Esophagus (tissue), 2 donors: Measurements from ENCODE around the gene SEMA5A. TPM values are rescaled to one million over a fixed set of nuclear protein-coding genes. Genes with fewer than 3 reads are reported as not detected.
"Not testable (repeated sequence)": the region's sequence is repeated elsewhere in the genome, so short reads cannot be mapped to it uniquely, and the experiment has no call there.

Experiments
- H3K27ac ChIP-seq, 2 donors: one replicate each; pipeline ENCODE4 v1.5.1; 2013; ENCODE audit warnings: low read depth in 2 of 2, mild to moderate bottlenecking in 2 of 2, inconsistent platforms in 1 of 2, low read length in 1 of 2, moderate library complexity in 1 of 2
- H3K27me3 ChIP-seq, 2 donors: one replicate each; pipeline ENCODE4 v1.6.1; 2013; ENCODE audit warnings: low read length in 2 of 2, control low read depth in 1 of 2, mild to moderate bottlenecking in 1 of 2; ENCODE audit not compliant: insufficient read depth in 2 of 2, control insufficient read depth in 1 of 2
- H3K36me3 ChIP-seq, 2 donors: one replicate each; pipeline ENCODE4 v1.6.1; 2013; ENCODE audit warnings: low read length in 1 of 2; ENCODE audit not compliant: control insufficient read depth in 2 of 2, insufficient read depth in 2 of 2
- H3K4me1 ChIP-seq, 2 donors: one replicate each; pipeline ENCODE4 v1.6.1; 2013; ENCODE audit warnings: low read length in 1 of 2; ENCODE audit not compliant: control insufficient read depth in 2 of 2, insufficient read depth in 2 of 2
- H3K4me3 ChIP-seq, 2 donors: one replicate each; pipeline ENCODE4 v1.5.1; 2013; ENCODE audit warnings: low read length in 2 of 2, mild to moderate bottlenecking in 2 of 2, low read depth in 1 of 2, moderate library complexity in 1 of 2
- H3K9me3 ChIP-seq, 2 donors: one replicate each; pipeline ENCODE4 v1.6.1; 2013; ENCODE audit warnings: mild to moderate bottlenecking in 2 of 2, low read depth in 1 of 2, low read length in 1 of 2, moderate library complexity in 1 of 2; ENCODE audit not compliant: control insufficient read depth in 2 of 2, insufficient read depth in 1 of 2
- WGBS, 2 donors: extraction: QIAGEN DNeasy Blood & Tissue Kit; methylation state at CpG; one replicate each; pipeline ENCODE4 v1.1.7; 2013; 5-methylcytosine and 5-hydroxymethylcytosine counted together
- polyA plus RNA-seq, 2 donors: library from polyadenylated mRNA; stranded (reverse); fragments of 200-250 nt; gene quantifications; one replicate each; pipeline ENCODE4 v1.2.3, GENCODE V29; 2013
- donor health status: healthy with polysubstance abuse.
- donor health status: Bipolar disorder and iron deficiency.

Gene SEMA5A
- polyA plus RNA-seq, 2 donors: 1.3 to 1.9 TPM

GRCh38 chr5:9370256-9370655, 175.6 kb downstream of the SEMA5A start:
- 42 to 57% methylated on average over 2 of the region's 2 CpGs for WGBS, 2 donors
- H3K4me3 ChIP-seq: no peak overlapping the region
- no peaks in the 10 kb centered on the region for H3K27me3 ChIP-seq
- peak overlapping the region in 1 of 2 donors; percentile 13 for H3K27ac ChIP-seq
- H3K9me3 ChIP-seq: no peaks in the 10 kb centered on the region
- no peaks in the 10 kb centered on the region for H3K36me3 ChIP-seq
- peaks cover 0 to 3% of the 10 kb centered on the region in 2 donors for H3K4me1 ChIP-seq

DNA sequence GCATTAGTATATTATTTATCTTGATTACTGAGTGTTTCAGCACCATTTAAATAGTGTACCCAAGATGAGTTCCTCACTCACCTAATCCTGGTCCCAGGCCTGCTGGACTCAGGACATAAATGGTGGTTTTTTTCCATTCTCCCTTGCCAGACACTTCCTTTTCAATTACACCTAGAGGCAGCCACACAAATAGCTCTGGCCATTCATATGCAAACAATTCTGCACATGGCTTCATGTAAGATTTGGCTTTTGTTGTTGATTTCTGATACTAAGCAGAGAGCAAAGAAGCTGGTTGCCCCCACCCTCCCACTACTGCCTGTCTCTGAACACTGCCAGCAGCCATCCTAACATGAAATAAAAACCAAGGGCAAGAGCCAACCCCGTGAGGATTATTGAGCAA, 180.4 kb downstream of the SEMA5A start:
- H3K27me3 ChIP-seq: no peaks in the 10 kb centered on the region
- no peak overlapping the region for H3K27ac ChIP-seq
- H3K4me1 ChIP-seq: no peaks in the 10 kb centered on the region
- H3K4me3 ChIP-seq: no peak overlapping the region
- H3K9me3 ChIP-seq: no peaks in the 10 kb centered on the region
- no peaks in the 10 kb centered on the region for H3K36me3 ChIP-seq
- WGBS, 2 donors: 38 to 43% methylated on average over 1 of the region's 1 CpG

DNA sequence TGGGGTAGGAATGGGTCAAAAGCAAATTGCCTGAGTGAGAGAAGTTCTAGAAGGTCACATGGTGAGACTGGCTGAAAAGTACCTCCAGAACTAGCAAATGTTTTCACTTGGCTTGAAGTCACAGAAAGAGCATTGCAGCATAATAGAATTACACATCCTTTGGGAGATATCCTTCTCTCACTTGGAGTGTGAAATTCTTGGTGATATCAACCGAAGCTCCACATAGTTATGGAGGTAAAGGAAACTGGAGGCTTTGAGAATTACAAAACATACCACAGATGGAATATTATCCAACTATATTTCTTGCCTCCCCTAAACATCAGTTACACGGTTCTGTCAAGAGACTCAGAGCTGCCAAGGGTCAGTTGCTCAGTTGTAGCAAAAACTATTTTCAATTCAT, 182.4 kb downstream of the SEMA5A start:
- 61 to 64% methylated on average over 2 of the region's 2 CpGs for WGBS, 2 donors
- no peak overlapping the region for H3K4me3 ChIP-seq
- no peaks in the 10 kb centered on the region for H3K9me3 ChIP-seq
- no peaks in the 10 kb centered on the region for H3K36me3 ChIP-seq
- no peak overlapping the region for H3K27ac ChIP-seq
- H3K4me1 ChIP-seq: no peaks in the 10 kb centered on the region
- H3K27me3 ChIP-seq: no peaks in the 10 kb centered on the region

GRCh38 chr5:9363026-9363425, 182.8 kb downstream of the SEMA5A start:
- Histone ChIP-seq H3K4me1 (no peaks in the 10 kb centered on the region), H3K36me3 (no peaks in the 10 kb centered on the region), H3K4me3 (no peak overlapping the region), H3K27ac (no peak overlapping the region), H3K9me3 (no peaks in the 10 kb centered on the region), H3K27me3 (no peaks in the 10 kb centered on the region)
- WGBS, 2 donors: 26 to 38% methylated on average over 2 of the region's 2 CpGs

DNA sequence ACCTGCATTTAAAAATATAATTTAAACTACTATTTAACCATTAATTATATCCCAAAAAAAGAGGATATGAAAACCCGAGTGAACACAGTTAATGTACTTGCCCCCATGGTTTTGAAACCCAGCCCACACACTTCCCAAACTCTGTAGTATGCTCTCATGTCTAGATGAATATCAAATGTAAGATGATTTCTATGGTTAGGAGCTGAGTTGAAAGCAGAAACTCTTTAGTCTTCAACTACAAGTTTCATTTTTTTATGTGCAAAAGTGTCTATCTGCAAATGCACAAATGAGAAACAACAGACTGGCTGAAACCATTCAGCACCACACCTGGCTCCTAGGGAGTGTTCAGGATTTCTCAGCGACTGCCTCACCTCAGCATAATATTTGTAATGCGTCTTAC, 183.3 kb downstream of the SEMA5A start:
- Histone ChIP-seq H3K9me3 (no peaks in the 10 kb centered on the region), H3K27ac (no peak overlapping the region), H3K27me3 (no peaks in the 10 kb centered on the region), H3K4me3 (no peak overlapping the region), H3K36me3 (no peaks in the 10 kb centered on the region), H3K4me1 (no peaks in the 10 kb centered on the region)
- WGBS, 2 donors: 74 to 76% methylated on average over 3 of the region's 3 CpGs

DNA sequence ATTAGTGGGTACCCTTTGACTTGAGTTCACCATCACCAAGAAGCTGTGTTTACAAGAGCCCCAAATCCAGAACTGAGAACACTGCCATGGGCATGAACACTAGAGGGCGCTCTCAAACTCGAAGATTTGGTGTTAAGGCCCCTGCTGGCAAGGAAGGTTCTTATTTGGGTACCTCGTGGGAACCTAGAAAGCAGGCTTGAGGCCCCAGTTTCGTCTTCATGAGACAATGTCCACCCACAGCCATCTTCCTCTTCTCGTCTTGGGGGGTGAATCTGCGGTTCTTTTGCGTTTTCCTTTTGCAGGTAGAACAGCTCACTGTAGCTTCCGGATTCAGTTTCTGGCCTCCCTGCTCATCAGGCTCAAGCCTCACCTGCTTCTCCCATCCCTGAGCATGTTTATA, 184.0 kb downstream of the SEMA5A start:
- Histone ChIP-seq H3K27ac (no peak overlapping the region), H3K36me3 (no peaks in the 10 kb centered on the region), H3K4me1 (no peaks in the 10 kb centered on the region), H3K4me3 (no peak overlapping the region), H3K27me3 (no peaks in the 10 kb centered on the region), H3K9me3 (no peaks in the 10 kb centered on the region)
- 50 to 55% methylated on average over 8 of the region's 8 CpGs for WGBS, 2 donors

DNA sequence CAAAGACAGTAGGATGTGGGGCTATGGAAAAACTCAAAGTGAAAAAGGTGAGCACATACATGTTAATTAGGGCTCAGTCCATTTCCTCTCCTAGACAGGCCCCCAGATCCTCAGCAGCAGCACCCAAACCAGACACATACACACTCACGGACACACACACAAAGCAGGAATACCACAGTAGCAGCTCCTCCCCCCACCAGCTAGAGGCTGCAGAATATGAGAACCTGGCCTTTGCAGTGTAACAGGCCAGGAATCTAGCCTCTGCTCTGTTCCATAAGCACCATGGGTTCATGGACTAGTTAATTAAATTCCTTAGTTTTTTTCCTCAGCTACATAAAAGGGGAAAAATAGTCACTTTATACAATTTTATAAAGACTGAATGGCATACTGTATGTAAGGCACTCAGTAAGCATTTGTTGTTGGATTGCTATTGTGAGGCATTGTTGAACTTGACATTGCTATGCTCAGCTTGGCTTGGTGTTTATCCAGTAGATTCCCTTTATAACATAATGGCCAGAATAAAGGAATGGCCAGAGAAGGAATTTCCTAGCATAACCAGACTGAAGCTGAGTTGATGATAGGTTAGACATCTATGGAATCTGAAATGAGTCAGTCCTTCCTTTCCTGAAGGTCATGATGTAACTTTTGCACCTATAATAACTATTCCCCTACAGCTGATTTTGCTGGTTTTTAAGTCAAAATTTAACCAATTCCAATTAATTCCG, 186.8 kb downstream of the SEMA5A start:
- Histone ChIP-seq H3K4me3 (no peak overlapping the region), H3K27me3 (no peaks in the 10 kb centered on the region), H3K4me1 (no peaks in the 10 kb centered on the region), H3K9me3 (no peaks in the 10 kb centered on the region), H3K27ac (no peak overlapping the region), H3K36me3 (no peaks in the 10 kb centered on the region)
- WGBS, 2 donors: 86 to 93% methylated on average over 2 of the region's 2 CpGs

DNA sequence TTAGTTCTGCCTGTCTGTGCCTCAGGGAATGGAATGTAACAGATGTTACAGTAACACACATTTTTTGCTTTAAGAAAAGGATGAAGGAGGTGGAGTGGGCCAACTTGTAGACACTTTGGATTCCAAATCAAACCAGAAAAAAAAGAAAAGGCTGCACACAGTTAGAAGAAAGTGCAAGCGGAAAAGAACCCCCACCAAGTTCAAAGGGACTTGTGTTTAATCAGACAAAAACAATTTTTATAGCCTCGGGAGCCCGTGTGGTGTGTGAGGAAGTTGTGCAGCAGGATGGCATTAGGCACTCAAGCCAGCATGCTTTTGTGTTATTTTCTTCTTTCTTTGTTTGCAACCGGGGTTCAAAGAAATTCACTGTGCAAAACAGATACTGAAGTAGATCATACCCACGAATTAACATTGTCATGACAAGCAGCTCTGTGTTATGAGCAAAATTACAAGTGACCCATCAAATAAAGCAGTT, 189.5 kb downstream of the SEMA5A start:
- no peak overlapping the region for H3K27ac ChIP-seq
- H3K9me3 ChIP-seq: no peaks in the 10 kb centered on the region
- WGBS, 2 donors: 31 to 47% methylated on average over 5 of the region's 5 CpGs
- H3K36me3 ChIP-seq: no peaks in the 10 kb centered on the region
- no peak overlapping the region for H3K4me3 ChIP-seq
- H3K4me1 ChIP-seq: no peaks in the 10 kb centered on the region
- H3K27me3 ChIP-seq: no peaks in the 10 kb centered on the region

DNA sequence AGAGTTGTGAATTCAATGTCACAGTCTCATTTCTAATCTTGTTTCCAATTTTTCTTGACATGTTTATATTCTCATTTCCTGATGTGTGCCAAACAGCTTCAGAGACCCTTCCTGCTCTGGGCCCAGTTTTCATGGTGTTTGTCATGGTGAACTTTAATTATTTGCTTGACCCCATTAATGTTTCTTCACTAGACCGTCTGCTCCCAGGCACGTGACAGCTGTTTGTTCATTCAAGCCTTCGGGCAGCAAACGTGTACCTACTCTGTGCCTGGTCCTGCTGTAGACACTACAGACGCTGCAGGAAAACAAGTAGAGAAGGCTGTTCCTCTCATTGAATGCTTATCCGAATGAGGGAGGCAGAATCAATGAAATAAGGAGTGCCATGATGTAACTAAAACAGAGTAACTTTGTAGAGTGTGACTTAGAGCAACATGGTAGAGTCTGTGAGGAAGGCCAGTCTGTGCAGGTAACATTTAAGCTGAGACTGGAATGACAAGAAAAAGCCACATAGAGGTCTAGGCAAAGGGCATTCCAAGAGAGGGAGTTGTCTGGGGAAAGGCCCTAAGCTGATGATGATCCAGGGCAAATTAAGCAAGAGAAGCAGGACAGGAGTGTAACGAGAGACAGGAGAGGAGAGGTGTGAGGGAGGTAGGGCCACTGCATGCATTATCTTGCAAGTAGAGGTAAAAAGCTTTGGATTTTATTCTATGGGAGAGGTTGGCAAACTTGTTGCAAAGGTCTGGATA, 191.4 kb downstream of the SEMA5A start:
- H3K4me3 ChIP-seq: no peak overlapping the region
- 64 to 67% methylated on average over 7 of the region's 7 CpGs for whole genome bisulfite sequencing, 2 donors
- H3K4me1 ChIP-seq: no peaks in the 10 kb centered on the region
- H3K27ac ChIP-seq: peak overlapping the region; percentile 37 to 61
- H3K27me3 ChIP-seq: no peaks in the 10 kb centered on the region
- H3K36me3 ChIP-seq: no peaks in the 10 kb centered on the region
- no peaks in the 10 kb centered on the region for H3K9me3 ChIP-seq

- H3K27ac ChIP-seq, H3K36me3 ChIP-seq, H3K4me3 ChIP-seq, H3K27me3 ChIP-seq, H3K9me3 ChIP-seq, H3K4me1 ChIP-seq: not testable (repeated sequence)
These were observed 192.8 kb downstream of the SEMA5A start for GRCh38 chr5:9353048-9353447.
